ENCODE data around the gene MAIP1.
"Not testable (repeated sequence)": the region's sequence is repeated elsewhere in the genome, so short reads cannot be mapped to it uniquely, and the experiment has no call there.

The MAIP1 gene, protein sequence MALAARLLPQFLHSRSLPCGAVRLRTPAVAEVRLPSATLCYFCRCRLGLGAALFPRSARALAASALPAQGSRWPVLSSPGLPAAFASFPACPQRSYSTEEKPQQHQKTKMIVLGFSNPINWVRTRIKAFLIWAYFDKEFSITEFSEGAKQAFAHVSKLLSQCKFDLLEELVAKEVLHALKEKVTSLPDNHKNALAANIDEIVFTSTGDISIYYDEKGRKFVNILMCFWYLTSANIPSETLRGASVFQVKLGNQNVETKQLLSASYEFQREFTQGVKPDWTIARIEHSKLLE

DNA sequence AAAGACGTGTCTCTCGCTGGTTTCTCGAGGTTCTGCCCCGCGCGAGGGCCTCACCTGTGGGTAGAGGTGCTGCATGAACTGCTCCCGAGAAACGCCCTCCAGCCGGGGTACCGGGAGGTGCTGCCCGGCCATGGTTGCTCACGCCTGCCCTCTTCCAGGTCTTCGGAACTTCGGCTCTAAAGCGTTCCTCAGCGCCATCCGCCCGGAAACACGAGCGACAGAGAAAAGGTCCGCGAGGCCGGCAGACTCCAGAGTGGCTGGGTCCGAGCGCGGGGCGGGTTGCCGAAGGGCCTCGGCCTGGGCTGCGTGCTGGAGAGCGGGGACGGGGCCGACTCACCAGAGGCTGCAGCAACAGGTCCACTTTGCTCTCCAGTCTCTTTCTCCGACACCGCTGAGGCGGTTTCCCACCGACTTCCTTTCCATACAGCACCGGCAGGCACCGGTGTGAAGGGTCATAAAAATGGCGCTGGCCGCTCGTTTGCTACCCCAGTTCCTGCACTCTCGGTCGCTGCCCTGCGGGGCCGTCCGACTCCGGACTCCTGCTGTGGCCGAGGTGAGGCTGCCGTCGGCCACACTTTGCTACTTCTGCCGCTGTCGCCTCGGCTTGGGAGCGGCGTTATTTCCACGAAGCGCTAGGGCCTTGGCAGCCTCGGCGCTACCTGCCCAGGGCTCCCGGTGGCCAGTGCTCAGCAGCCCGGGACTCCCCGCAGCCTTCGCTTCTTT, at the start of gene MAIP1, which contains the start of gene TYW5:
MAIP1 (plus strand) TSS at position 244 of the 723 bp plus-strand sequence; CDS start at position 461, 217 bp downstream.
TYW5 (minus strand) TSS at position 153 of the 723 bp plus-strand sequence; CDS start at position 132, 21 bp downstream.
- DNase-seq: peak; percentile 70

DNA sequence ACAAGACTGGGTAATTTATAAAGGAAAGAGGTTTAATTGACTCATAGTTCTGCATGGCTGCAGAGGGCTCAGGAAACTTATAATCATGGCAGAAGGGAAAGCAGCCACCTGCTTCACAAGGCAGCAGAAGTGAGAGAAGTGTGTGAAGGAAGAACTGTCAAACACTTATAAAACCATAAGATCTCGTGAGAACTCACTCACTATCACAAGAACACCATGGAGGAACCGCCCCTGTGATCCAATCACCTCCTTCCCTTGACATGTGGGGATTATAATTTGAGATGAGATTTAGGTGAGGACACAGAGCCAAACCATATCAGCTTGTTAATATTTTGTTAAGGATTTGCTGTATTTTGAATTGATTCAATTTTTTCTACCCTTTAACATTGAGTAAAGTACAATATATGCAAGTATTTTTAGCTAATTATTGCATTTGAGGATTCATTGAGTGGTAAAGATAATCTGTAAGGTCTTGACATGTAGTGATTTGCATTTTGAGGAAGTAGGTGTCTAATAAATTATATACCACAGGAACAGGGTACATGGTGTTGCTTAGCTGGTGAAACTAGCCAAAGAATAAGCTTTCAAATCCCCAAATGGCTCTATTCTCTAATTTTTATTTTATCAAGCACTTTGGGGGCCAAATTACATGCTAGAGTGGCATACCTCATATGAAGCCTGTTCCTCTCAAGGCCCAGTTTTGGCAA, 48.2 kb upstream of the MAIP1 start:
- DNase-seq: no peak

GRCh38 chr2:199910338-199911051, 44.9 kb upstream of the MAIP1 start:
- no peak for DNase-seq

DNA sequence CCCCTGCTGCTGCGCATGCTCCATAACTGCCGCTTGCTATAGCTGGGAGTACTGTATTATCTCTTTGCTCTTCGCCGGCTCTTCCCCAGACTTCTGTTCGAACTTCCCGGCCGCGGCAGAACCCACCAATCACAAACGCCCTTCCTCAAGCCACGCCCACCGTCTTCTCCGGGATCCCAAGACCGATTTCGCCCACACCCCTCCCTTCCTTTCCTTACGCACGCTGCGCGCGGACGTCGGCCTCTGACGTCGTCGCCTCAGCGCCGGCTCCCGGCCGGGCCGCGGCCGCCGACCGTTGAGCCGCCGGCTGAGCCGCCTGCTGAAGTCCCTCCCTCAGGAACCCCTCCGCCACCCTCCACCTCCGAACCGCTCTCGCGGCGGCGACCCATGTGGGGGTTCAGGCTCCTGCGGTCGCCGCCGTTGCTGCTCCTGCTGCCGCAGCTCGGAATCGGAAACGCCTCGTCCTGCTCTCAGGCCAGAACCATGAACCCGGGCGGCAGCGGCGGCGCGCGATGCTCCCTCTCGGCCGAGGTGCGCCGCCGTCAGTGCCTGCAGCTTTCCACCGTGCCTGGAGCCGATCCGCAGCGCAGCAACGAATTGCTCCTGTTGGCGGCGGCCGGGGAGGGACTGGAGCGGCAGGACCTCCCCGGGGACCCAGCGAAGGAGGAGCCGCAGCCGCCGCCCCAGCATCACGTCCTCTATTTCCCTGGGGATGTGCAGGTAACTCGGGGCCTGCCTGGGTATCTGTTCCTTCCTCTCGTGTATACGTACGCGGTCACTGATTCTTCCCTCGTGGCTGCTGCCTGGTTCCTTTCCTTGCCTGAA, 44.1 kb upstream of the MAIP1 start, which contains the start of gene C2orf69:
C2orf69 (plus strand) TSS at position 242 of the 825 bp plus-strand sequence; CDS start at position 388, 146 bp downstream.
- DNase-seq: peak; percentile 88

- no peak for DNase-seq
Measured at GRCh38 chr2:199911877-199912161, 43.6 kb upstream of the MAIP1 start.

DNA sequence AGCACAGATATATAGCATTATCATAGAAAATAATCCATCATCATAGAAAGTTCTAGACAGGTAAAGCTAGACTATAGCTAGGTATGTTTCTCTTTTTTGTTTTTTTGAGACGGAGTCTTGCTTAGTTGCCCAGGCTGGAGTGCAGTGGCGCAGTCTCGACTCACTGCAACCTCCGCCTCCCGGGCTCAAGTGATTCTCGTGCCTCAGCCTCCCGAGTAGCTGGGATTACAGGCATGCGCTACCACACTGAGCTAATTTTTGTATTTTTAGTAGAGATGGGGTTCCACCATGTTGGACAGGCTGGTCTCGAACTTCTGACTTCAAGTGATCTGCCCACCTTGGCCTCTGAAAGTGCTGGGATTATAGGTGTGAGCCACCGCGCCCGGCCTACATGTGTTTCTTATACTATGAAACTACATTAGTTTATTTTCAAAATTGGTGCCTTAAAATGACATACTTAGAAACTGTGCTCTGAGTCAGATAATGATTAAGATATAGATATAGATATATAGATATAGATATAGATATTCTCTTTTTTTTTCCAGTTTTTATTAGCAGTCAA, 42.7 kb upstream of the MAIP1 start:
- not testable (repeated sequence) for DNase-seq

DNA sequence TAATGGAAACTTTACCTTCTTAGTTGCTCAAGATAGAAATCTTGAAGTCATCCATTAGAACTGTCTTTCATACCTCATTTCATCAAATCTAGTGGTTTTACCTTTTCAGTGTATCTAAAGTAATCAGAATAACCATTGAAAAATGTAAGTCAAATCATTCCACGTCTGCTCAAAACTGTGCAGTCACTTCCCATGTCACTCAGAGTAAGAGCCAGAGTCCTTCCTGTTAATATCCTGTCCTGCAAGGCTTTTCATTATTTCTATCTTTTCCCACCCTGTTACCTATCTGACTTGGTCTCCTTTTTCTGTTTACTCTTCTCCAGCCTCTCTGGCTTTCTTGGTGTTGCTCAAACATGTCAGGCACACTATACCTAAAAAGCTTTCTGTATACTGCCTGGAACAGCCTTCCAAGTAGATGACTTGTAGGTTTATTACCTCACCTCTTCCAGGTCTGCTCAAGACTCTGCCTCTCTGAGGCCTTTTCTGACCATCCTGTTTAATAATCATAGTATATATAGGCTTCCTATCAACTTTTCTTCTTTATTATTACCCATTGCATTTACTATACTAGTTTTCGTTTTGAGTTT, 40.9 kb upstream of the MAIP1 start:
- no peak for DNase-seq

DNA sequence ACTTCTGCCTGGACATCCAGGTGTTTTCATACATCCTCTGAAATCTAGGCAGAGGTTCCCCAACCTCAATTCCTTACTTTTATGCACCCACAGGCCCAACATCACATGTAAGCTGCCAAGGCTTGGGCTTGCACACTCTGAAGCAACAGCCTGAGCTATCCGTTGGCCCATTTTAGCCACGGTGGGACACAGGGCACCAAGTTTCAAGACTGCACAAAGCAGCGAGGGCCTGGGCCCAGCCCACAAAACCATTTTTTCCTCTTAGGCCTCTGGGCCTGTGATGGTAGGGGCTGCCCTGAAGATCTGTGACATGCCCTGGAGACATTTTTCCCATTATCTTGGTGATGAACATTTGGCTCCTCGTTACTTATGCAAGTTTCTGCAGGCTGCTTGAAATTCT, 38.4 kb upstream of the MAIP1 start:
- no peak for DNase-seq

- no peak for DNase-seq
Measured at GRCh38 chr2:199922856-199923255, 32.5 kb upstream of the MAIP1 start.

DNA sequence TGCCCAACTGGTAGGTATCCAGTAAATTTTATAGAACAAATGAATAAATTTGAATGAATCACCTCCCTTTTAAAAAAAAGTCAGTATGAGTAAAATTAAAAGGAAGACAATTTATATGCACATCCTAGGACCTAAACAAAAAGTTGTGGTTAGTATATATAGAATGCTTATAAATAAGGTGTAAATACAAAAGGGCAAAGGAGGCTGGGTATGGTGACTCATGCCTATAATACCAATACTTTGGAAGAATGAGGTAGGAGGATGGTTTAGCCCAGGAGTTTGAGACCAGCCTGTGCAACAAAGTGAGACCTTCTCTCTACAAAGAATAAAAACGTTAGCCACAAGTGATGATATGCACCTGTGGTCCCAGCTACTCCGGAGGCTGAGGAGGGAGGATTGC, 31.5 kb upstream of the MAIP1 start:
- no peak for DNase-seq

GRCh38 chr2:199926806-199927205, 28.6 kb upstream of the MAIP1 start:
- no peak for DNase-seq

- no peak for DNase-seq
Measured at GRCh38 chr2:199928226-199928625, 27.2 kb upstream of the MAIP1 start.

DNA sequence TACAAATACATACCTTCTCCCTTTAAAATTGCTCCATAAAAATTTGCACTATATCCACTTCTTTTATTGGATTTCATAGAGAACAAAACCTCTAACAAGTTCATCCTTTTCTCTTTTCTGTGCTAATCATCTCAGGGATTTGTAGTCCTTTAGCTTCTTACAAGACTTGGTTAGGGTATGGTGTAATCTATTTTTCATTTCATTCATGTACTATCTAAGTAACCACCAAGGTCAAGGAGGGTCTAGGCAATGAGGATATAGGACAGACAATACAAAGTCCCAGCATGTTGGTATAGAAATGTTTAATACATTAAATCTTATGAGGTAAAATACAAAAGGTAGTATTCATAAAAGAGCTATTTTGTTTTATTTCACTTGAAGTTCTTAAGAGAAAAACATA, 26.8 kb upstream of the MAIP1 start:
- no peak for DNase-seq

DNA sequence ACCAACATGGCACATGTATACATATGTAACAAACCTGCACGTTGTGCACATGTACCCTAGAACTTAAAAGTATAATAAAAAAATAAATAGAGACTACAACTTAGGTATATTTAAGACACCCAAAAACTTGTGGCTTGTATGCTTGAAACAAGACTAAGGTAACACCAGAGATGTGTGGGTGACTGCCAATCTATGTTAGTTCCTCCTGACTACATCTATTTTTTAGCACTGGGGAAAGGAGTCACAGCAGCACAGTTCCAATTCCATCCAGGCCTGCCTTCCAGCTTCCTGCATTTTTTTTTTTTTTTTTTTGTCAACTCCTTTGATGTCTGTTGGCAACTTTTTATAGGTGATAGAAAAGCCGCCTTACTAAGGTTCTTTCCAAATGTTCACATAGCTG, 26.1 kb upstream of the MAIP1 start:
- no peak for DNase-seq

DNA sequence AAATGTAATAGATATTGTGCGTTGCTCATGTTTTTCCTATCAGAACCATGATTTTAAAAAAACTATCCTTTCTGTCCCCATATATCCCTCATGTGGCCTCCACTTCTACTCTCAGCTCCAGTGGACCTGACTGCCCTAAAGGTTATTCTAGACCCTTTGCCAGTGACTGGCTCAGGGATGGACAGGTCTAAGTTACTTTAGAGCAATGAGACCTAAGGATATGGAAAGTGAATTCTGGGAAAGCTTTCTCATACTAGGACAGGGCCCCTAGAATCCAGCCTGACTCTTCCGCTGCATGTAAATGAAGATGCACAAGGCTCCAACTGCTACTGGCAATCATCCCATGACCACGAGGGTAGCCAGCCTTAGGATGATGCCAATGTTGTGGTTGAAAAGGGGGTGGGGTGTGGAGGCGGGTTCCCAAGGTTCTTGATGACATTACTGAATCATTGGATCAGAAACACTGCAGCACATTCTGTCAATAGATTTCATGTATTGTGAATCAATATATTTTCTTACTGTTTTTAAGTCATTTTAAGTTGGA, 23.0 kb upstream of the MAIP1 start:
- no peak for DNase-seq

DNA sequence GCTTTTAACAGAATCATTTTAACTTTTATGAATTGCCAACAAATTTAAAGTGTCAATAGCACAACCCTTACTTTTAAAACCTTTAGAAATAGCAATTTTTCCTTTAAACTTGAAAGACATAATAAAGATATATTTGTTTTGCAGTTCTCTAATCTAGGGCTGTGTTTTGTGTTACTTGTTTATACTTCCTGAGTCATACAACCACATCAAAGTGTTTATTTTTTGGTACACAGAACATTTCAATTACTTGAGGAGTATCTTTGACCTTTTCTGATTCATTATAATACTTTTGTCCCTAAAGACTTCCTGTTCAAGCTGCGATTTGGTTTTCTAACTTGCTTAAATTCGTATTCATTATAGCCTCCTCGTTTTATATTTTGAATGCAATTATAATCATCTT, 21.9 kb upstream of the MAIP1 start:
- no peak for DNase-seq

DNA sequence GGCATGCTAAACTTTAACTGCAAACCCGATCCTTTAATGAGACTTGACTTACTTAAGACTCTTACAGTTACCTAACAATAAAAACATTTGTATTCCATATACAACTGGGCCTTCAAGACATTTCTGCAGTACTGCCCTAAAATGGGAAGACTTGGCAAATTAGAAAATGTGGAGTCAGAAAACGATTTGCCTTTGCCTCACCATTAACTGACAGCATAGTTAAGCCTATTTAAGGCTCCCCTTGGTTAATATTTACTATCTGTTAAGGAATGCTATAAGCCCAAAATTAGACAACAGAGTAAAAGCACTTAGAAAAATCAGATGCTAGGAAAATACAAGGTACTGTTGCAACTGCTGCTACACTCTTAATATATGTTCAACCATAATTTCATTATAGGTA, 18.8 kb upstream of the MAIP1 start:
- DNase-seq: no peak

DNA sequence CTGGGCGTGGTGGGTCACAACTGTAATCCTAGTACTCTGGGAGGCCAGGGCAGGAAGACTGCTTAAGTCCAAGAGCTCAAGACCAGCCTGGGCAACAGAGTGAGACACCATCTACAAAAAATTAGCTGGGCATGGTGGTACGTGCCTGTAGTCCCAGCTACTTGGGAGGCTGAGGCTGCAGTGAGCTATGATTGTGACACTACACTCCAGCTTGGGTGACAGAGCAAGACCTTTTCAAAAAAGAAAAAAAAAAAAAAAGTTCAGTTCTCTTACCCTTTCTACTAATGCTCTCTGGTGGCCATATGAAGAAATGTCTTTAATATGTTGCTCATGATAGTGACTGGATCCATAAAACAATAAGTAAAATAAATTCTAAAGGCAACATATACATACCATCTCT, 15.0 kb upstream of the MAIP1 start:
- DNase-seq: no peak

DNA sequence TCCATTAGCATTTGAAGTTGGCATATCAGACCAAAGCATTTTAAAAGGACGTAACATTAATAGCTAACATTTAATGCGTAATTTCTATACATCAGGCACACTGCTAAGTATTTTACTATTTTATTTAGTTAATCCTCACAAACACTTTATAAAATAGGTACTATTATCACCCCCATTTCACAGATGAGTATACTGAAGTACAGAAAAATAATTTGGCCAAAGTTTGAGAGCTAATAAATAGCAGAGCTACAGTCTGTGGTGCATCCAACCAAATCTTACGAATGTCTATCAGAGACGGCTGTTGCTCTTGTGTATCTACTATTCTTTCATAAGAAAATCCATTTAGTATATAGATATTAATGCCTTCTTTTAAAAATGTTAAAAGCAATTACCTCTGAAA, 12.0 kb upstream of the MAIP1 start:
- no peak for DNase-seq

- DNase-seq: no peak
Measured at GRCh38 chr2:199946196-199946595, 9.2 kb upstream of the MAIP1 start.

GRCh38 chr2:199946836-199947235, 8.5 kb upstream of the MAIP1 start:
- DNase-seq: no peak

All from activated effector memory CD4-positive, alpha-beta T cell treated with Interleukin-2 at 50 U/mL for 16 hours (primary cell).